C4-2B (cell line): ENCODE data around the gene ELP2.

Experiments used
- CTCF ChIP-seq: fragments of 450-650 bp; conservative IDR thresholded peaks from 2 replicates; pipeline ENCODE4 v1.5.1; 2017; ENCODE audit warnings: mild to moderate bottlenecking
- ZFX ChIP-seq: fragments of 450-650 bp; IDR thresholded peaks from 2 replicates; pipeline ENCODE4 v1.6.1; 2017

GRCh38 chr18:36175481-36175880 lies 45.8 kb downstream of the ELP2 start:
- no peak for TF ChIP-seq CTCF
- no peak for TF ChIP-seq ZFX
